Stimulated activated CD4-positive, alpha-beta T cell treated with anti-CD3 and anti-CD28 coated beads, TNF-alpha, amount 100 ng/mL, for 24 hours (primary cell): ENCODE data around the gene MSH3.
"Not testable (repeated sequence)": the region's sequence is repeated elsewhere in the genome, so short reads cannot be mapped to it uniquely, and the experiment has no call there.

Source experiments
- DNase-seq, 3 experiments: peaks; one replicate each; pipeline ENCODE4 v3.0.0-alpha.2; 2020; ENCODE audit warnings: low read depth in 3 of 3

The MSH3 gene

DNA sequence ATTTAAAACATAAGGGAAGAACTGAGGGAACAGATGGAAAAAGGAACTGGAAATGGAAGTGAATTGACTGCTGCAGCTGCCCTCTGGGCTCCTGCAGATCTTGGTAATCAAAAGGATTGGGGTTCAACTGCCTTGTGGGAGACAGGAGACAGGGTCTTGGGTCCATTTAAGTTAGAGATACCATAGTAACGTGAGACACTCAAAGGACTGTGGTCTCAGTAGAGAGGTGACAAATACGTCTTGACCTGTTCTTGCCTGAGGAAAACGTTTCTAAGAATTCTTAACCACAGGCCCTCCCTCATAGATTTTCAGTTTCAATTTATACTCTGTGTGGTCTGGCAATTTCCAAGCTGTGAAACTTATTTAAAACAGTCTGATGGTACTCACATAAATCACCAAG, 101.2 kb downstream of the MSH3 start:
- no peak for DNase-seq

DNA sequence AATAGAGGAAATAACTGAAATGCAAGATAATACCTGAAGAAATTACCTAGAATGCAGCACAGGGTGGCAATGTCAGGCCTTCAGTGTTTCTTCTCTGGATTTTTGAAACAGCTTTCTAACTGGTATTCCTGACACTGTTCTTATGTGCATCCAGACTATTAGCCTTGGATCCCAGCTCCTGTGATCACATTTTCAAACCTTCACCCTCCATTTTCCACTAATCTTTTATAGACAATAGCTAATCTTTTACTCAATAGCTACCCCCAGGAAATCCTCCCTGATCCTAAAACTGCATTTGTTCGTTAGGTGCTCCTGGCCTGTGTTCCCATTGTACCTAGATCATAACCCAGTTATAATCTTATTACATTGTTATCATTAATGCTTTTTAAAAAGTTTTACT, 101.8 kb downstream of the MSH3 start:
- no peak for DNase-seq

GRCh38 chr5:80757290-80757689, 102.8 kb downstream of the MSH3 start:
- DNase-seq, result no peak

- DNase-seq, result no peak
Observed at GRCh38 chr5:80759866-80760577, 105.6 kb downstream of the MSH3 start.

DNA sequence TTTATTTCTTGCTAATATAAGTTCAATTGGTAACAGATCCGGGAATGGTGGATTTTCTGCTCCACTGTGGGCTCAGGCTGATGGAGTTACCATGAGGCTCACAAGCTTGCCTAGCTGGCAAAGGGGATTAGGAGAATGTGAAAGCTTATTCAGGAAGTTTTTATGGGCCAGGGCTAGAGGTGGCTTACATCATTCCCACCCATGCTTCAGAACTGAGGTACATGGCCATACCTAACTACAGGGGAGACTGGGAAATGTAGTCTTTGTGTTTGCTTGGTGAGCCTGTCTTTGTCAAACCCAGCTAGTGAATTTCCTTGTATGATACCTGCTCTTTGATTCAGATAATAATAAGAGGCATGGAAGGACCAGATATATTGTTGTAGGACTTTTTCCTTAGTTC, 106.2 kb downstream of the MSH3 start:
- no peak for DNase-seq

- DNase-seq, result no peak
Observed at GRCh38 chr5:80761176-80761575, 106.7 kb downstream of the MSH3 start.

- DNase-seq, result no peak
Observed at GRCh38 chr5:80761966-80762365, 107.5 kb downstream of the MSH3 start.

DNA sequence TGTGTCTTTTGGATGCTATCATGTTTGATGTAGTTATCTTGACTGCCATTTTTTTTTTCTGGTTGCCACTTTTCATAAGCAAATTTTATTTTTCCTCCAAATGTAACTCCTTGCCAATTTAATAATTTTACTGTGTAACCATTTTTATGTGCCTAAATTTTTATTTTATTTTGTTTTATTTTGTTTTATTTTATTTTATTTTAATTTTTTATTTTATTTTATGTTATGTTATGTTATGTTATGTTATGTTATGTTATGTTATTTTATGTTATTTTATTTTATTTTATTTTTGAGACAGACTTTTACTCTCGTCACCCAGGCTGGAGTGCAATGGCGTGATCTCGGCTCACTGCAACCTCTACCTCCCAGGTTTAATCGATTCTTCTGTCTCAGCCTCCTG, 108.1 kb downstream of the MSH3 start:
- DNase-seq, result no peak

- no peak for DNase-seq
Observed at GRCh38 chr5:80763211-80763610, 108.8 kb downstream of the MSH3 start.

GRCh38 chr5:80763873-80764647, 109.6 kb downstream of the MSH3 start:
- no peak for DNase-seq

DNA sequence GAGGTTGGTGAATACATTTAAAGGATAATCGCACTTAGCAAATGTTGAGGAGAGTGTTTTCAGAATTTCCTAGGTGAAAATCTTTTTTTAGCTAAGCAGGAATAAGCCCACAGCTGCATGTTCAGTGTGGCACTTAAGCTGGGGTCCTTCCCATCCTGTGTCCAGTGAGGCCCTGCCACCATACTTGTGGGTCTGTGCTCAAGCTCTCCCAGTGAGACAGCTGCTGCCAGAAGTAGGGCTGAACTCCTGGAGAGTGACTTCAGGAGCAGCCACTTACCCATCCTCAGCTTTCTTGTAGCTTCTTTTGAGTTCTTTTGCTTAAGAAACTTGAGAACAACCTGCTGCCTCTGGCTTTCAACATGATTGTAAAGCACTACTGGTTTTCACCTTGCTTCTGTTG, 110.3 kb downstream of the MSH3 start:
- no peak for DNase-seq

DNA sequence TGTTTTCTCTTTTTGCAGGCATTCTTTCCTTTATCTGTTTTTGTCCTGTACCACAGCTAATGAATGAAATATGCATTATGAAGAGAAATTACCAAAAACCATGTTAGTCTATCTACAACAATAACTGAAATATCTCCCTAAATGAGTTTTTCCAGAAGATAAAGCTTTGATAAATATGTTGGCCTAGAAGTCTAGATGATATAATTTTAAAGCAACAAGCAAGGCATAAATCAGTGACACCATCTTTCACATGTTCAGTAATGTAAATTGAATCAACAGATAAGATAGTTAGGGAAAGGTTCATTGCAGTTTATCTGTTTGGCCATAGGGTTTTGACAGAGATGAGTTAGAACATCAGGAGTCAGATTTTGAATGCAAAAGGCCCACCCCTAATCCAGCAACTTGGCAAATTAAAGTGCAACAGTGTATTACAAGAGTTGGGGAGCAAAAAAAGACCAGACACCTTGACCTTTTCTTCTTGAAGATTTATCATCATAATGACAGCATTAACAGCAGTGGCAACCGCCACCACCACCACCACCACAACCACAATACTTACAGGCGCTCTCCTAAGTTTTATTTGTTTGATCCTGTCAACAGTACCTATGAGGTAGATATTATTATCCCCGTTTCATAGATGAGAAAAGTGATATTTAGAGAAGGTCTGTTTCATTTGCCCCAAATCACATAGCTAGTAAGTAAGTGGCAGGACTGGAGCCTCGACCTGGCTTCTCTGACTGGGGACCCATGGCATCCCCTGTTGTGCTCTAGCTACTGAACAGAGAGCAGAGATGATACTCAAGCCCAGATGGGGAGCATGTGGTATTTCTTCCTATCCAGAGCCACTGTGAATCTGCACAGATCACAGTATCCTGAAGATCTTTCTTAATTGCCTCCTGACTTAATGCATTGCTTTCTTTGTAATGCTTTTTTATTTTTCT, 123.2 kb downstream of the MSH3 start:
- no peak for DNase-seq

GRCh38 chr5:80780024-80780423, 125.6 kb downstream of the MSH3 start:
- no peak for DNase-seq

DNA sequence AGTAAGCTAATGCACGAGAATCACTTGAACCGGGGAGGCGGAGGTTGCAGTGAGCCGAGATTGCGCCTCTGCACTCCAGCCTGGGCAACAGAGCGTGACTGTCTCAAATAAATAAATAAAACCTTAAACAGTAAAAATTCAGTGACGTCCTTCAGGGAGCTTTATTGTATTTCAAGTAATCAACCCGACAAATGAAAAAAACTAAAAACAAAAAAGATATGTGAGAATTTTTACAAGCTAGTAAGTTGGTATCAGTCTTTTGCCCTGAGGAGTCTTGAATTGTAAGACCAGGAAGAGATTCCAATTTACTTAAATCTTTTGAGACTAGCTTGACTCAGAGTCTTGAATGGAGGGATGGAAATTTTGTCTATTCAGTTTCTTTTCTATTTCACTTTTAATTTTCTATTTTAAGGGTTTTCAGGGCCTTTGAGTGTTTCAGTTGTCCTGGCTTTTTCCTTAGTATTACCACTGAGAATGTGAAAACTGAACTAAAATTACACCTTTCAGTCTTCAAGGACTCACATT, 126.4 kb downstream of the MSH3 start:
- no peak for DNase-seq

- no peak for DNase-seq
Observed at GRCh38 chr5:80781356-80781755, 126.9 kb downstream of the MSH3 start.

GRCh38 chr5:80782626-80783025, 128.2 kb downstream of the MSH3 start:
- no peak for DNase-seq

- not testable (repeated sequence) for DNase-seq
Observed at GRCh38 chr5:80783751-80784150, 129.3 kb downstream of the MSH3 start.

DNA sequence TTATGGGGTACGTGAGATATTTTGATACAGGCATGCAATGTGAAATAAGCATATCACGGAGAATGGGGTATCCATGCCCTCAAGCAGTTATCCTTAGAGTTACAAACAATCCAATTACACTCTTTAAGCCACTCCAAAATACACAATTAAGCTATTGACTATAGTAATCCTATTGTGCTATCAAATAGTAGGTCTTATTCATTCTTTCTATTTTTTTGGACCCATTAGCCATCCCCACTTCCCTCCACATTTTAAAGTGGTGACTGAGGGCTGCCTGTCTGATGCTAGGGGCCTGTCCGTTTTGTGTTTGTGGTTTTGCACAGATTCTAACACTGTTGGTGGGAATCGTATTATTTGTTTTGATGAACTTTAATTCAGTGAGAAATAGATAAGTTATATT, 130.0 kb downstream of the MSH3 start:
- no peak for DNase-seq

- not testable (repeated sequence) for DNase-seq
Observed at GRCh38 chr5:80789319-80790016, 135.0 kb downstream of the MSH3 start.

- no peak for DNase-seq
Observed at GRCh38 chr5:80790698-80791097, 136.2 kb downstream of the MSH3 start.

- no peak for DNase-seq
Observed at GRCh38 chr5:80793354-80793753, 138.9 kb downstream of the MSH3 start.
